ENCODE measurements around the gene PPP1R7. TPM values are rescaled to one million over a fixed set of nuclear protein-coding genes. Genes with fewer than 3 reads are reported as not detected.

The PPP1R7 gene
- total and polyA plus RNA-seq, 9 of the 15 experiments (the other 6 are each of a cell fraction or from before 2014, with no cell fraction given): 37.5 to 75.0 (median 50.5) TPM

DNA sequence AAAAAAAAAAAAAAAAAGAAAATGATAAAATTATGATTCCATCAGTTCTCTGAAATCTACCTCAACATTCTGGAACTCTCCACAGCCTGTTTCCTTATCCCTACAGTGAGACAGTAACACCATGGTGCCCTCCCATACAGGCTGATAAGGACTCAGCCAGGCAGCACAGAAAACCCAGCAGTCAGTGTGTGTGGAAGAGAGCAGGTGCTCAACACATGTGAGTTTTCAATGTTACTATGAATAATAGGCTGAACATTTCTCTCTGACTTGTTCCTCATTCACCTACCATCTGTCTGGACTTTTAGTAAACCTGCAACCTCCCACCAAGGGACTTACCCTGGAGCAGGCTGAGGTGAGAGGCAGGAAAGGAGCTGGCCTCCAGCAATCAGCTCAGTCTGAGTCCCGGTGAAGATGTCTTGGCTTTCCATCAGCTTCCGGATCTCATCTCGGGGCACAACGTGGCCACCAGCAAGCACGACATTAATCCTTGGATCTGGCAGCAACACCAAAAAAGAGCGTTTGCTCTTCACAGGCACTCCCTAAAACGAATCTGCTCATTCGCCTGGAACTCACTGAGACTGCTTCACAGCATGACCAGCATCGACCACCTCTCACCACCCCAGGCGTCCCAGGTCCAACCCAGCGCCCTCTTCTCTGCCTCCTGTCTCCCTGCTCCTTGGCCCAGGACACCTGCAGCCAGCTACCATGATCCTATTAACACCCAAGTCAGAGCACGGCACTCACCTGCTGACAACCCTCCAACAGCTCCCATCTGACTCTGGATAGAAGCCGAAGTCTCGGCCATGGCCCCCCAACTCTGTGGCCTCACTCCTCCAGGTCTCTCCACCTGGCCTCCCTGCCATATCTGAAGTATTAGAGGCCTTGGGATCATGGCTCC is 17.5 kb upstream of the PPP1R7 start (continued):
- TF ChIP-seq, protein P1, sequence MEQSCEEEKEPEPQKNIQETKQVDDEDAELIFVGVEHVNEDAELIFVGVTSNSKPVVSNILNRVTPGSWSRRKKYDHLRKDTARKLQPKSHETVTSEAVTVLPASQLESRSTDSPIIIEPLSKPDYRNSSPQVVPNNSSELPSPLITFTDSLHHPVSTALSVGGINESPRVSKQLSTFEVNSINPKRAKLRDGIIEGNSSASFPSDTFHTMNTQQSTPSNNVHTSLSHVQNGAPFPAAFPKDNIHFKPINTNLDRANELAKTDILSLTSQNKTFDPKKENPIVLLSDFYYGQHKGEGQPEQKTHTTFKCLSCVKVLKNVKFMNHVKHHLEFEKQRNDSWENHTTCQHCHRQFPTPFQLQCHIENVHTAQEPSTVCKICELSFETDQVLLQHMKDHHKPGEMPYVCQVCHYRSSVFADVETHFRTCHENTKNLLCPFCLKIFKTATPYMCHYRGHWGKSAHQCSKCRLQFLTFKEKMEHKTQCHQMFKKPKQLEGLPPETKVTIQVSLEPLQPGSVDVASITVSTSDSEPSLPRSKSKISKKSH (CRISPR knock-in tag; IDR thresholded peaks at IDR 0.05): no peak
- TF ChIP-seq, protein P2, sequence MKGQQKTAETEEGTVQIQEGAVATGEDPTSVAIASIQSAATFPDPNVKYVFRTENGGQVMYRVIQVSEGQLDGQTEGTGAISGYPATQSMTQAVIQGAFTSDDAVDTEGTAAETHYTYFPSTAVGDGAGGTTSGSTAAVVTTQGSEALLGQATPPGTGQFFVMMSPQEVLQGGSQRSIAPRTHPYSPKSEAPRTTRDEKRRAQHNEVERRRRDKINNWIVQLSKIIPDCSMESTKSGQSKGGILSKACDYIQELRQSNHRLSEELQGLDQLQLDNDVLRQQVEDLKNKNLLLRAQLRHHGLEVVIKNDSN (CRISPR knock-in tag; IDR thresholded peaks at IDR 0.05): no peak
- no peak for TF ChIP-seq AFF1 (IDR thresholded peaks at IDR 0.05; ENCODE audit: low read depth in 1 of 2, partially characterized antibody in 2 of 2)
- no peak for TF ChIP-seq TBP (optimal IDR thresholded peaks at IDR 0.05; ENCODE audit: low read depth, low read length)
- TF ChIP-seq, protein P3, sequence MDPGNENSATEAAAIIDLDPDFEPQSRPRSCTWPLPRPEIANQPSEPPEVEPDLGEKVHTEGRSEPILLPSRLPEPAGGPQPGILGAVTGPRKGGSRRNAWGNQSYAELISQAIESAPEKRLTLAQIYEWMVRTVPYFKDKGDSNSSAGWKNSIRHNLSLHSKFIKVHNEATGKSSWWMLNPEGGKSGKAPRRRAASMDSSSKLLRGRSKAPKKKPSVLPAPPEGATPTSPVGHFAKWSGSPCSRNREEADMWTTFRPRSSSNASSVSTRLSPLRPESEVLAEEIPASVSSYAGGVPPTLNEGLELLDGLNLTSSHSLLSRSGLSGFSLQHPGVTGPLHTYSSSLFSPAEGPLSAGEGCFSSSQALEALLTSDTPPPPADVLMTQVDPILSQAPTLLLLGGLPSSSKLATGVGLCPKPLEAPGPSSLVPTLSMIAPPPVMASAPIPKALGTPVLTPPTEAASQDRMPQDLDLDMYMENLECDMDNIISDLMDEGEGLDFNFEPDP (CRISPR knock-in tag; IDR thresholded peaks at IDR 0.05): no peak
- TF ChIP-seq, protein P4, sequence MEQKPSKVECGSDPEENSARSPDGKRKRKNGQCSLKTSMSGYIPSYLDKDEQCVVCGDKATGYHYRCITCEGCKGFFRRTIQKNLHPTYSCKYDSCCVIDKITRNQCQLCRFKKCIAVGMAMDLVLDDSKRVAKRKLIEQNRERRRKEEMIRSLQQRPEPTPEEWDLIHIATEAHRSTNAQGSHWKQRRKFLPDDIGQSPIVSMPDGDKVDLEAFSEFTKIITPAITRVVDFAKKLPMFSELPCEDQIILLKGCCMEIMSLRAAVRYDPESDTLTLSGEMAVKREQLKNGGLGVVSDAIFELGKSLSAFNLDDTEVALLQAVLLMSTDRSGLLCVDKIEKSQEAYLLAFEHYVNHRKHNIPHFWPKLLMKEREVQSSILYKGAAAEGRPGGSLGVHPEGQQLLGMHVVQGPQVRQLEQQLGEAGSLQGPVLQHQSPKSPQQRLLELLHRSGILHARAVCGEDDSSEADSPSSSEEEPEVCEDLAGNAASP (IDR thresholded peaks at IDR 0.05): no peak
- no peak for TF ChIP-seq SNRNP70 (optimal IDR thresholded peaks at IDR 0.05; ENCODE audit: low read depth, low read length)
- no peak for TF ChIP-seq ZNF174 (CRISPR knock-in tag; IDR thresholded peaks at IDR 0.05)
- no peak for TF ChIP-seq SMAD1 (IDR thresholded peaks at IDR 0.05; ENCODE audit: low read depth, low read length, partially characterized antibody)
- TF ChIP-seq ATF7 (IDR thresholded peaks at IDR 0.05): no peak
- no peak for TF ChIP-seq ZNF785 (CRISPR knock-in tag; IDR thresholded peaks at IDR 0.05)
- TF ChIP-seq ETS2 (tag; IDR thresholded peaks at IDR 0.05; ENCODE audit: borderline replicate concordance, poor library complexity, severe bottlenecking): no peak
- TF ChIP-seq E2F8 (IDR thresholded peaks at IDR 0.05; ENCODE audit: low read depth, partially characterized antibody): no peak
- TF ChIP-seq RBFOX2 (IDR thresholded peaks at IDR 0.05; ENCODE audit: low read depth, low read length): no peak

Data from K562 (cell line).